SKM-1 treated with dmso at 0.1 percent for 144 hours (cell line): ENCODE measurements around the gene HIPK1.

Source experiments
- DNase-seq: peaks from one replicate; lab custom pipeline; 2025; ENCODE audit not compliant: unreplicated experiment; lab: John Stamatoyannopoulos, UW

HIPK1 gene

GRCh38 chr1:113913312-113913668 is 15.8 kb upstream of the HIPK1 start:
- DNase-seq, result no peak

GRCh38 chr1:113913887-113914664 is 15.0 kb upstream of the HIPK1 start:
- DNase-seq, result no peak

- DNase-seq, result no peak
Measured at GRCh38 chr1:113916974-113917373, 12.2 kb upstream of the HIPK1 start.

- DNase-seq, result no peak
Measured at GRCh38 chr1:113917400-113918082, 11.6 kb upstream of the HIPK1 start.

GRCh38 chr1:113918243-113918642 is 10.9 kb upstream of the HIPK1 start:
- DNase-seq, result no peak

- no peak for DNase-seq
Measured at GRCh38 chr1:113922957-113923356, 6.2 kb upstream of the HIPK1 start.

- no peak for DNase-seq
Measured at GRCh38 chr1:113924473-113924872, 4.7 kb upstream of the HIPK1 start.

- no peak for DNase-seq
Measured at GRCh38 chr1:113928187-113928930, 765 bp upstream of the HIPK1 start.

GRCh38 chr1:113929750-113930498 is 800 bp downstream of the HIPK1 start:
- no peak for DNase-seq

- peak; percentile 76 for DNase-seq
Measured at GRCh38 chr1:113930499-113931161, 1.5 kb downstream of the HIPK1 start.

- DNase-seq, result peak; percentile 38
Measured at GRCh38 chr1:113931451-113931851, 2.3 kb downstream of the HIPK1 start.

GRCh38 chr1:113934006-113934405 is 4.9 kb downstream of the HIPK1 start:
- DNase-seq, result no peak

- DNase-seq, result no peak
Measured at GRCh38 chr1:113934511-113935055, 5.5 kb downstream of the HIPK1 start.

- no peak for DNase-seq
Measured at GRCh38 chr1:113935176-113935575, 6.1 kb downstream of the HIPK1 start.

GRCh38 chr1:113935970-113936369 is 6.8 kb downstream of the HIPK1 start:
- DNase-seq, result no peak

GRCh38 chr1:113937146-113937545 is 8.0 kb downstream of the HIPK1 start:
- no peak for DNase-seq

- no peak for DNase-seq
Measured at GRCh38 chr1:113938192-113938591, 9.1 kb downstream of the HIPK1 start.

- peak; percentile 68 for DNase-seq
Measured at GRCh38 chr1:113940365-113941244, 11.5 kb downstream of the HIPK1 start.

- DNase-seq, result no peak
Measured at GRCh38 chr1:113941245-113941559, 12.1 kb downstream of the HIPK1 start.

GRCh38 chr1:113942527-113942926 is 13.4 kb downstream of the HIPK1 start:
- no peak for DNase-seq
